ENCODE measurements around the gene SREK1.
"Not testable (repeated sequence)": the region's sequence is repeated elsewhere in the genome, so short reads cannot be mapped to it uniquely, and the experiment has no call there.

SREK1 gene

GRCh38 chr5:66222455-66222854 is 78.4 kb downstream of the SREK1 start:
- DNase-seq (ENCODE audit: low read depth): no peak

- DNase-seq (ENCODE audit: low read depth): not testable (repeated sequence)
Measured at GRCh38 chr5:66222896-66223295, 78.8 kb downstream of the SREK1 start.

- peak; percentile 8 for DNase-seq (ENCODE audit: low read depth)
Measured at GRCh38 chr5:66223637-66224036, 79.5 kb downstream of the SREK1 start.

- no peak for DNase-seq (ENCODE audit: low read depth)
Measured at GRCh38 chr5:66224274-66224673, 80.2 kb downstream of the SREK1 start.

- DNase-seq (ENCODE audit: low read depth): no peak
Measured at GRCh38 chr5:66224773-66225553, 80.9 kb downstream of the SREK1 start.

GRCh38 chr5:66230551-66230950 is 86.5 kb downstream of the SREK1 start:
- no peak for DNase-seq (ENCODE audit: low read depth)

- DNase-seq (ENCODE audit: low read depth): no peak
Measured at GRCh38 chr5:66231508-66231907, 87.4 kb downstream of the SREK1 start.

- DNase-seq (ENCODE audit: low read depth): no peak
Measured at GRCh38 chr5:66232275-66232674, 88.2 kb downstream of the SREK1 start.

- DNase-seq (ENCODE audit: low read depth): no peak
Measured at GRCh38 chr5:66232706-66233445, 88.8 kb downstream of the SREK1 start.
